Stimulated activated CD8-positive, alpha-beta memory T cell treated with anti-CD3 and anti-CD28 coated beads, Interleukin-4, amount 100 ng/mL, for 24 hours (primary cell): ENCODE results near the gene ATP11C.
"Not testable (repeated sequence)": the region's sequence is repeated elsewhere in the genome, so short reads cannot be mapped to it uniquely, and the experiment has no call there.

Experiments
- DNase-seq: peaks from one replicate; pipeline ENCODE4 v3.0.0-alpha.2; 2020; ENCODE audit warnings: low read depth

ATP11C gene

DNA sequence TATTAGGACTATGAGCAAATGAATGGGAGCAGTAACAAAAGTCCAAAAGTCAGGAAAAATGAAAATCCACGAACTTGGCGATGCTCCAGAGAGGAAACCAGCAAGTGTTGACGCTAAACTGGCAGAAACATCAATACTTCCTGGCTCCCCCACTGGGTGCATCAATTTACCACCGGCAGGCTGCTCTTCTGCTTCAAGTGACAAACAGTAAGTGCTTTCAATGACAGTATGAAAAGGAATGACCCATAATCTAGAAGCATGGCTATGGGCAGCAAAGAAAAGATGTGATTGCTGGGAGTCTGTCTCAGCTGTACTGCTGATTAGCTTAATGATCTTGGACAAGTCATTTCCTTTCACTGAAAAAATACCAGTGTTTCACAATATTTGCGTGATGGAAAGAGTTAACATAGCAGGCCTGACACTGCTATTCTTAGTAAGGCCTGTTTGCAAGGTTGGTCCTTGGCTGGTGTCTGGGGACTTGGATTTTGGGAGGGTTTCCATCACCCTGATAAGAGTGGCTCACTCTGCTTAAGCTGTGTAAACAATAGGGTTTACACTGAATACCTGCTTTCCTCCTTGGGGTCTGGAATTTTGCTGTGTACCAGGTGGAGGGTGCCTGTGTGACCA, 8.7 kb downstream of the ATP11C start:
- DNase-seq = no peak

DNA sequence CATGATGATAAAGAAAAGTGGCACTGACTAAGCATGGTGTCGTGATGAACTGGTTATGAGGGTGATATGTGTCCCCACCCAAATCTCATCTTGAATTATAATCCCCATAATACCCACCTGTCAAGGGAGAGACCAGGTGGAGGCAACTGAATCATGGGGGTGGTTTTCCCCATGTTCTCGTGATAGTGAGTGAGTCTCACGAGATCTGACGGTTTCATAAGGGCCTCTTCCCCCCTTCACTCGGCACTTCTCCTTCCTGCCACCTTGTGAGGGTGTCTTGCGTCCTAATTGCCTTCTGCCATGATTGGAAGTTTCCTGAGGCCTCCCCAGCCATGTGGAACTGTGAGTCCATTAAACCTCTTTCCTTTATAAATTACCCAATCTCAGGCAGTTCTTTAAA, 11.7 kb downstream of the ATP11C start:
- DNase-seq = not testable (repeated sequence)

DNA sequence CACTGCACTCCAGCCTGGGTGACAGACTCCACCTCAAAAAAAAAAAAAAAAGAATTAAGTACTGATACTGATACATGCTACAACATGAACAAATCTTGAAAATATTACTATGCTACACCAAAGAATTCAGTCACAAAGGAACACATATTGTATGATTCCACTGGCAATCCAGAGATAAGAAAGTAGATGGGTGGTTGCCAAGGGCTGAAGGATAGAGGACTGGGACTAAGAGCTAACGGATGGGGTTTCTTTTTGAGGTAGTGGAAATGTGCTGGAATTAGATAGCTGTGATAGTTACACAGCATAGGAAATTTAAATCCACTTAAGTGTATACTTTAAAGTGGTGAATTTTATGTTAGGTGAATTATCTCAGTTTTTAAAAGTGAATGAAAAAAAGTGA, 12.5 kb downstream of the ATP11C start:
- no peak for DNase-seq

DNA sequence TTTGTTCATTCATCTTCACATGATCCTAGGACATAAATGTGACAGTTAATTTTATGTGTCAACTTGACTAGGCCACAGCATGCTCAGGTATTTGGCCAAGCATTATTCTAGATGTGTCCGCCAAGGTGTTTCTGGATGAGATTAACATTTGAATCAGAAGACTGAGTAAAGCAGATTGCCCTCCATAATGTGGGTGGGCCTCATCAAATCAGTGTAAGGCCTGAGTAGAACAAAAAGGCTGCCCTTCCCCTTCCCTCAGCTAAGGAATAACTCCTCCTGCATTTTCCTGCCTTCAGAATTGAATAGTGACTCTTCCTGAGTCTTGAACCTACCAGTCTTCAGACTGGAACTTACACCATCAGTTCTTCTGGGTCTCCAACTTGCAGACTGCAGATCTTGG, 18.4 kb downstream of the ATP11C start:
- no peak for DNase-seq

DNA sequence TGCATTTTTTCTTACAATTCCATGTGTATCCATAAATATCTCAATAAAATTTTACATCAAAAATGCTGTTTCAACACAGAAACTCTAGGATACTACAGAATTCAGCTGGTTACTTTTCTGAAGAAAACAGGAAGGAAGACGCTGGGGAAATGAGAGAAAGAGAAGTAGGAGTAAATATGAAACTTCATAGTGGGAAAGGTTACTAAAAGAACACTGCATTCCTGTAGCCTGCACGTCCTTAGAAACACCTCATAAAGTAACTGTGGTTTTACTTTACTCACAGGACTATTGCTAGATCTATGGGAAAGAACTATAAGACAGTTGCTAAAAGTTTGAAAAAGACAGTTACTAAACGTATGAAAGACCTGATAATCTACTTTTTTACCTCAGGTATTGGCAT, 23.1 kb downstream of the ATP11C start:
- DNase-seq = no peak

- no peak for DNase-seq
Measured at GRCh38 chrX:139907078-139907477, 25.8 kb downstream of the ATP11C start.

DNA sequence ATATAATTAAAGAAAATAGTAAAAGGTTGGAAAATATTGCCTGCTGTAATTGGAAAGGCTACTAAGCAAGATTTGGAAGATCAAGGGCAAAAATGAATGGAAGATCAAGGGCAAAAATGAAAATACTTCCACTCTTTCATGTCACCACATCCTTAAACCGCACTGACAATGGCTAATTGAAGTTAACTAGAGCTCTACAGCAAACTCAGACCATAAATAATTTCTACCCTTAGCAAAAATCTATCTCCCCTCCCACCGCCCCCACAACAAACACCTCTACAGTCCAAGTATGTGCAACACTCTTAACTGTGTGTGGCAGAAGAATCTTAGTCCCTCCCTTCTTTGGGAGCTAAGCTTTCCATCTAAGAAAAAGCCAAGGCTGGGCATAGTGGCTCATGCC, 27.1 kb downstream of the ATP11C start:
- no peak for DNase-seq

DNA sequence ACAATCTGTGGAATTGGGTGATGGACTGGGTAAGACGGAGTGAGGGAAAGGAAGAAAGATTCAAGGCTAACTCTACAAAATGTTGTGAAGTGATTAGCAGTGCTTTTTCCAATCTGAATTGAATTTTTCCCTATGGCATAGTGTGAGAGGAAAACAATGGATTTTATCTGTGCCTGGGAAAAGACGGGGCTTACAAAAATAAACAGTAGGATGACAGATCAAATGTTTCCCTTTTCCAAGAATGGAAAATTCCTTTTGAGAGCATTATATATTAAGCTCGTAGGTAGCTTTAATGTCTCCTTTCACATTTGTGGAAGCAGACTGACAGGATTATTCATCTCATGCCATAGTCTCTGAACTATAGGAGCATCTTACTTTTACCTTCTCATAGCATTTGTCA, 27.8 kb downstream of the ATP11C start:
- DNase-seq = no peak

GRCh38 chrX:139903210-139903609, 29.6 kb downstream of the ATP11C start:
- no peak for DNase-seq

DNA sequence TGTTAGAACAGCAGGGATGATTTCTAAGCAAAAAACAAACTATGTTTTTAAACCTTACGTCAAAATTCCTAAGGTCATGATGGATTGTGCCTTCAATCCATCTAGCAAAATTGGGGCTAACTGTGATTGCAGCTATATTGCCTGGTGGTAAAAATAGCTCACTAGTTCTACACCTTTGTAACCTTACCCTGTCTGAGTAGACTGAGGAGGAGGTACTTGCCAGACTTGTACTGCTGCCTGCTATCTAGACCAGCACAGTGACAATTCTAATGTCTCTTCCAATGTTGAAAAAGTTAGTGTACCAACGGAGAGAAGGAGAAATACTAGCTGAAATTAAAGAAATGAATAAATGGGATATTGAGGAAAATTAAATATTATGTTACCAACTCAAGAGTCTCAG, 30.3 kb downstream of the ATP11C start:
- no peak for DNase-seq

DNA sequence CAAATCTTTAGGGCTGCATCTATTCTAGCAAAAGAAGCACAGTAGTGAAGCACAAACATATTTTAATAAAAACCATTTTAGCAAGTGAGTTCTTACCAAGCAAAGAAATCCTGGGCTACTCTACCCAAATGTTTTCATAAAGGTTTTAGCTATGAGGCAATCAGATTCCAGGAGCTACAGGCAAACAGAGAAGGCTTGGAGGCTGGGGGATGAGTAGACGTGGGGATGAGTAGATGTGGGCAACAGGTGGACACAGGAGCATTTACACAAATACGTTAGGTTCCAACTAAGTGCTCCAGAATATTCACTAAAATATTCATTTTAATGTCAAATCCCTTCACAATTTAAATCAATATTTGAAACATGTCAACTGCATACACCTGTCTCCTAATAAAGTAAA, 34.5 kb downstream of the ATP11C start:
- no peak for DNase-seq

DNA sequence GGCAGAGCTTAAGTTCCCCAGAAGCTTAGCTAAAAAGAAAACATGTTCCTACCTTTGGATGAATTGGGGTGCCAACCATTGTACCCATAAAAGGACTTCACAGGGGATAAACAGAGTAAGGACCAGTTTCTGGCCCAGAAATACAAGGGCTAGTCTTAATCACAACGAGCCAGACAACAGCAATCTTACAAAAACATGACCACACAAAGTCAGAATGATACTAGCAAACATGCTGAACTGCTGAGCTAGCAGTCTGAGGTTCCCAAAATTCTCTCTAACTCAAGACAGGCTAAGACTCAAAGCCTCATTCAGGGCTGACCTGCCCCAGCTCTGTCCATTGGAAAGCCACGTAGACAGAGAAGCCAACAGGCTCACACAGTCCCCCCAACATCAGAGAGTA, 40.3 kb downstream of the ATP11C start:
- no peak for DNase-seq

GRCh38 chrX:139890991-139891700, 41.7 kb downstream of the ATP11C start:
- DNase-seq = no peak

DNA sequence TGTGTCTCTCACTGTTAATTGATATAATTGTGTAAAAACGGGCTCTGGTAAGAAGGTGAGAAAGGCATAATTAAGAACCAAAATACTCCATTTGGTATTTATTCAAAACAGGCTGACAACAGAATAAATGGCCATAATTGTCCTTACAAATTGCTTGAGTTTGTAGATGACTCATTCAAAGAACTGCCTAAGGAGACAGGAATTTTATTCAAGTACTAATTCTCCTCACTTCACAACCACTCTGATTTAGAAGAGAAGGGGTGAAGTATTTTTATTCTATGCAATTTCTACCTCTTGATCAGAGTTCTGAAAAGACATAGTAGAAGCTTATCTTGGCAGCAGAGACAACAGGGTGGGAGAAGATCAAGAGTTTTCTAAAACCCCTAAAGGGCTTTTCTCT, 43.1 kb downstream of the ATP11C start:
- no peak for DNase-seq

GRCh38 chrX:139883984-139884383, 48.9 kb downstream of the ATP11C start:
- DNase-seq = no peak

DNA sequence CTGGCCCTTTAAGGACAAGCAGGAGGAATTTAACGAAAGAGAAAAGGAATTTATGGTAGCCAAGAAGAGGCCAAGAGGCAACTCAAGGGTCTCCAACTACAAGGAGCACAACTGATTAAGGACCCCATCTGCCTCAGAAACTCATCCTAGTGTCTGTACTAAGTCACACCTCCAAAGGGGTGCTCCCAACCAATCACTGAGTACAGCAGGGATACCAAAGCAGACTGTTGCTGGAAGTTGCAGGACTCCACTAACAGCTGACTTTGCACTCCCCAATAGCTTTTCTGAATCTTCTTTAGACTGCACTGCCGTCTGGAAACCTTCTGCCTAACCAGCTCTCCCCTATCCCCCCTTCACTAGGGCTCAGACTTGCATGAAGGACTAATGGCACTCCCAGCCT, 50.6 kb downstream of the ATP11C start:
- no peak for DNase-seq

GRCh38 chrX:139881572-139881971, 51.3 kb downstream of the ATP11C start:
- no peak for DNase-seq

GRCh38 chrX:139881130-139881529, 51.7 kb downstream of the ATP11C start:
- DNase-seq = no peak

GRCh38 chrX:139877710-139878414, 55.0 kb downstream of the ATP11C start:
- no peak for DNase-seq

DNA sequence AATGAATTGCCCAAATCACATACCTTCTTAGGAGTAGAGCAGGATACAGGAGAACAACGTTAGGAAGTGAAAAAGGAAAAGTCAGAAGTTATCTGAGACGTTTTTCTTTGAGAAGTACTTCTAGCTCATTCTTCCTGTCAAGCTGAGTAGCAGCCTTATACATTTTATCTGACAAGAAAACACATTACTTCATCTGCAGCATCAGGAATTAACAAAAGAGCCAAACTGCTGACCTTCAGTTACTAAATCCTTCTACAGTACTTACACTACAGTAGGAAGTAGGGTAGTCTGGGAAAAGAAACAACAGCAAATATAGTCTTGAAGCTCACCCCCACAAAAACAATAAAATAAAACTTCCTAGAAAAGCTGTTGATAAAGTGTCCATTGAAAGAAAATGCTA, 57.0 kb downstream of the ATP11C start:
- no peak for DNase-seq

GRCh38 chrX:139869796-139870195, 63.1 kb downstream of the ATP11C start:
- DNase-seq = no peak

GRCh38 chrX:139864640-139865039, 68.2 kb downstream of the ATP11C start:
- no peak for DNase-seq

- no peak for DNase-seq
Measured at GRCh38 chrX:139862208-139862607, 70.6 kb downstream of the ATP11C start.
